ENCODE measurements around the gene AANAT.

AANAT gene

GRCh38 chr17:76468634-76469010 is 1.2 kb downstream of the AANAT start:
- no peak for DNase-seq (ENCODE audit: low spot score)

- DNase-seq (ENCODE audit: low spot score), result no peak
These were observed 1.9 kb downstream of the AANAT start for GRCh38 chr17:76469076-76469990.

DNA sequence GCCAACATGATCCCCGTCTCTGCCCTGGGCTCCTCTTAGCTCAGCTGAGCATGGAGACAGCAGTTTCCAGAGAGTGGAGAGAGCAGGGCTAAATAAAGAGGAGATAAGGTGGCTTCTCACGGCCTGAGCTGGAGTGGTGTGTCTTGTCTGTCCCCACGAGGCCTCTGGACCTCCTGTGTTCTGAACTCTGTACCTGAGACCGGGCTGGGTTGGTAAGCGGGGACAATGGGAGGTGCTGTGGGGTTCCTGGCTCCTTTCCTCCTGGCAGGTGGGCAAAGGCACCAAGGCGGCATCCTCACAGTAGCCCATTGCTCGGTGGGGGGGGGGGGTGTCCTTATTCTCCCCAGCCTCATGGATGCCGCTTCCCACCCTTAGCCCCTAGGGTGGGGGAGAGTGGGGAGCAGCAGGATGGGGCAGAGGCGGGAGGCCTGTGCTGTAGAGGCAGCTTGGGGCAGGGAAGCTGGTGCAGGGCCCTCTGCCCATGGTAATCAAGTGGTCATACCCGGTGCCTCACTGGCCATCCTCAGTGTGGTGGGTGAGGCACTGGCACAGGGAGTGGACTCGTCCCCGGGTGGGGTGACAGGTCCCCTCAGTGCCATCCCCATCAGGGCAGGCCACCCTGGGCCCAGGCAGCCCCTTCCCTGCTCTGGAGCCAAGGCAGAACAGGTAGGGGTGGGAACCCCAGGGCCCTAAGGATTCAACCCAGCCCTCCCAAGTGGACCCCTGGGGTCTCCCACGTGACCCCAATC is 2.8 kb downstream of the AANAT start:
- no peak for DNase-seq (ENCODE audit: low spot score)

DNA sequence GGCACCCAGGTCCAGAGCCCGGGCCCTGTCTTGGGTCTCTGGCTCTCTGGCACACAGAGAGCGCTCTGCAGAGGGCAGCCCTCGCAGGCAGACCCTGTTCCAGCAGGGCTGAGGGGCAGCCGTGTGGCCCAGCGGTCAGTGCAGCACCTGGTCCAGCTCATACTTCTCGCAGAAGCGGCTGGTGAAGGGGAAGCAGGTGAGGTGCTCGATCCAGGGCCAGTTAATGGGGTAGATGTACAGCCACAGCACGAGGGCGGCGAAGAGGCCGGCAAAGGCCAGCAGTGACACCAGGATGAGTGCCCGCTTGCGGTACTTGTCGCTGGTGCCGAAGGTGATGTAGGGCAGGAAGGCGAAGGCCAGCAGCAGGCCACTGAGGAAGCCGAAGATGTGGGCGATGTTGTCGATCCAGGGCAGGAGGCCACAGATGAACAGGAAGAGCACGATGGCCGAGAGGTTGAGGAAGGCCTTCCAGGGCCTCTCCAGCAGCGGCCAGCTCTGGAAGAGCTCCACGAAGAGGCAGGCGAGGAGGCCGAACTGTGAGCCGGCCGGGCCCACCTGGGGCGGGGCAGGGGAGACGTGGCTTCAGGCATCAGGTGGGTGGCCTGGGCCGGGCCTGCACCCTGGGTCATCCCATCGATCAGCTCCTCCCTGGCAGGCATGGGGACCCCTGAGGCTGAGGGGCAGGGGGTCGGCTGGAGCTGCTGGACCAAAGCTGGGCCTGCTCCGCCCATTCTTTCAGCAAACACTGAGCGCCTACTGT is 4.3 kb downstream of the AANAT start:
- DNase-seq (ENCODE audit: low spot score), result no peak

GRCh38 chr17:76472258-76472645 is 4.8 kb downstream of the AANAT start:
- DNase-seq (ENCODE audit: low spot score), result no peak

- no peak for DNase-seq (ENCODE audit: low spot score)
These were observed 5.3 kb downstream of the AANAT start for GRCh38 chr17:76472726-76473125.

GRCh38 chr17:76473541-76473985 is 6.2 kb downstream of the AANAT start:
- DNase-seq (ENCODE audit: low spot score), result no peak

- DNase-seq (ENCODE audit: low spot score), result no peak
These were observed 6.8 kb downstream of the AANAT start for GRCh38 chr17:76474238-76474637.

DNA sequence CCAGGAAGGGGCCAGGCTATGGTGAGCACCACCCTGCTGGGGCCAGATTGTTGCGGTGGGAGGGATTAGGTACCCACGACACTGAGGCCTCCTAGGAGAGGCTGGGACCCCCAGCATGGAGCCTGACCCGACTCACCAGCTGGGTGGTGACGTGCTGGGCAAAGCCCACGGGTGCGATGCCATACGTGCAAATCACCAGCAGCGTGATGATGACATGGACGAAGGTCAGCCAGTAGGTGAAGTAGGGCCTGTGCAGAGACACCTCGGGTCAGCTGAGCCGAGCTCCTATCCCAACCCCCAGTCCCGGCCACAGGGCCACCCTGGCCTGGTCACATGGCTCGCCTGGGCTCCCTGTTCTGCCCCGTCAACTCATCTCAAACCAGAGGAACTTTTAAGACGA is 7.5 kb downstream of the AANAT start:
- DNase-seq (ENCODE audit: low spot score), result no peak

DNA sequence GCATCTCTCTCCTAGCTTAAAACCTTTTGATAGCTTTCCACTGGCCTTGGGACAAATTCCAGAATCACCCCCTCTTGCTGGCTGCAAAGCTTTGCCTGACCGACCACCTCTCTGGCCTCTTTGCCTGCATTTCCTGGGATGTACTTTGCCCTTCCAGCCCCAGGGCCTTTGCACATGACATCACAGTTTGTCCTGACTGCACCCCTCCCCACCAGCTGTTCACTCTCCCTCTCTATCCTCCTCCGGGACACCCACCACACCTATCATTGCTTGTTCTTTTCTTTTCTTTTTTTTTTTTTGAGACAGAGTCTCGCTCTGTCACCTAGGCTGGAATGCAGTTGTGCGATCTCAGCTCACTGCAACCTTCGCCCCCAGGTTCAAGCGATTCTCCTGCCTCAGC is 7.9 kb downstream of the AANAT start:
- no peak for DNase-seq (ENCODE audit: low spot score)

DNA sequence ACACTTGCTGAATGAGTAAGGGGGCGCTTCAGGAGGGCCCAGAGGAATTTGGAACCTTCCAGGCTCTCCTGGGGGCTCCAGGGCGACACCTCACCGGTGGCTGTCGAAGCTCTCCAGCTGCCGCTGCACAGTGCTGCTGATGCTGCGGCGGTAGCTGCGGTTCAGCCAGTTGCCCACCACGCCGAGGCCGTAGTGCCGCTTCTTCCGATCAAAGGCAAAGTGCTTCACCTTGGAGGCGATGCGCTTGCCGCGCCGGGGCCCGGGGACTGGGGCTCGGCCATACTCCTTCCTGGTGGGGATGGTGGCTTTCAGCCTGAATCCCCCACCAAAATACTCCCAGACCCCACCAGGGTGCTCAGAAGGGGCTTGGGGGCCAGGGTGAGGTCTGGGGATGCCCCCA is 9.3 kb downstream of the AANAT start:
- no peak for DNase-seq (ENCODE audit: low spot score)

GRCh38 chr17:76477576-76477975 is 10.2 kb downstream of the AANAT start:
- DNase-seq (ENCODE audit: low spot score), result no peak

GRCh38 chr17:76478097-76478496 is 10.7 kb downstream of the AANAT start:
- DNase-seq (ENCODE audit: low spot score), result no peak

GRCh38 chr17:76478730-76479514 is 11.5 kb downstream of the AANAT start:
- DNase-seq (ENCODE audit: low spot score), result no peak

DNA sequence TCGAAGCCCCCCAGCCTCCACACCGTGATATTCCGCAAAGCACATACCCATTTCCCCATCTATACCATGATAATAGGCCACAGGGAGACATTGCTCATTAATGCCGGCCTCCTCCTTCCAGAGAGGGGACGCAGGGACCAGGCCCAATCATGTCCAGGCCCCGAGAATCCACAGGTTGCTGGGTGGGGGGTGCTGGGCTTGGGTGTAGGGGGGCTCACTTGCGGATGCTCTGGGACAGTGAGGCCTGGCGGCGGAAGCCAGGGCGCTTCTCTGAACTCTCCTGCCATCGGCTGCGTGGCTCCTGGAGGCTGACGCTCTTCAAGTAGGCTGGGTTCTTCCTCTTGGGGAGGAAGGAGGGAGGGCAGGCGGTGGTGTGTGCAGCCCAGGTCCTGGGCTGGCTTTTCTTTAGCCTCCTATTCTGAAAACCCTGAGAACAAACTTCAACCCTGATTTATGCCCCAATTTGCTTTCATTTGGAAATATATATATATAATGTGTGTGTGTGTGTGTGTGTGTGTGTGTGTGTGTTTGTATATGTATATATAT is 12.2 kb downstream of the AANAT start:
- no peak for DNase-seq (ENCODE audit: low spot score)

- DNase-seq (ENCODE audit: low spot score), result peak; percentile 68
These were observed 13.2 kb downstream of the AANAT start for GRCh38 chr17:76480632-76481031.

DNA sequence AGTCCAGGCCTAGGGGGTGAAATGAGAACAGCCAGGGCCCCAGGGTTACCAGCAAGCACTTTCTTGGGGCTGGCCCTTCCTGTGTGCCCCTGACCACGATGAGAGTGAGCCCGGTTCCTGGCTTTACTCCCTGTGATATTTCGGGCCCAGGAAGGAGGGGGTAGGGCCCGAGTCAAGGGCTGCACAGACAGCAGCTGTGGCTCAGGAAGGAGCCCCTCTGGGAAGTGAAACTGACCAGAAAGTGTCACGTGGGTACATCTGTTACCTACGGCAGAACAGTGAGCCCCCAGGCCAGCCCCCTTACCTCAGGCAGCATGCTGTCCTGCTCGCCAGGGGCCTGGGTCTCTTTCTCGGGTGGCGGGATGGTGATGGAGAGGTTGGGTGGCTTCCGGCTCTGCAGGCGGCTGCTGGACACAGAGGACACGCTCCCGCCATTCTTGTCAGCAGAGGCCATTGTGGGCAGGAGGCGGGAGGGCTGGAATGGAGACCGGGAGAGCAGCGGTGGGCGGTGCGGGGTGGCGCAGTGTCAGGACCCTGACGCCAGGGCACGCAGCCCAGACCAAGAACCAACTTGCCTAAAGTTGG is 13.8 kb downstream of the AANAT start:
- DNase-seq (ENCODE audit: low spot score), result peak; percentile 60

DNA sequence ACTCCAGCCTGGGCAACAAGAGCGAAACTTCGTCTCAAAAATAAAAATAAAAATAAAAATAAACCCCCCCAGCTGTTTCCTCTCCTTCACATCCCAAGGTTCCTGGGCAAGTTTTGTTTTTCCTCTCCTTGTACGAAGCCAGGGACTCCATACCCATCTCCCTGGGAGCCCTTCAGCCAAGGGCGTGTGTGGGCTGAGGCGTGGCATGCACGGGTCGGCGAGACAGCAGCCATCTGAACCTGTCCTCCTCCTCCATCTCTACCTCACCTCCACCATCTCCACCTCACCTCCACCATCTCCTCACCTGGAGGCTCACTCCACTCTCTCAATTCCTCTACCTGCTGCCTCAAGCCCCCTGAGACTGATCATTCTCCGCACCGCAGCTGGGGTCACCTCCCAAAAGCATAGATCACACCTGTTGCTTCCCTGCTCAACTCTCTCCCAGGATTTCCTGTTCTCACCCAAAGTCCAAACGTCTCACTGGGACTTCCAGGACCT is 16.9 kb downstream of the AANAT start:
- no peak for DNase-seq (ENCODE audit: low spot score)

DNA sequence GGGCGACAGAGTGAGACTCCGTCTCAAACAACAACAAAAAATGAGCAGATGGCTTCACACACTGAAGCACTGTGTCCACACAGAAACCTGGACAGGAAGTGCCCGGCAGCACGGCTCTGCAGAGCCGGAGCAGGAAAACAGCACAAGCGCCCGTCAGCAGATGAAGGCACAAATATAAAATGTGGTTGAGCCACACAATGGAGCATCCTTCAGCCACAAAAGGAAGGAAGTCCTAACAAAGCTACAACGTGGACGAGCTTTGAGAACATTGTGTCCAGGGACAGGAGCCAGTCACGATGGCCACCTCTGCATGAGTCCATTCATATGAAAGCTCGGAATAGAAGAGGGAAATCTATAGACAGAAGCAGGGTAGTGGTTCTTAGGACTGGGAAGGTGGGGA is 18.2 kb downstream of the AANAT start:
- DNase-seq (ENCODE audit: low spot score), result no peak

DNA sequence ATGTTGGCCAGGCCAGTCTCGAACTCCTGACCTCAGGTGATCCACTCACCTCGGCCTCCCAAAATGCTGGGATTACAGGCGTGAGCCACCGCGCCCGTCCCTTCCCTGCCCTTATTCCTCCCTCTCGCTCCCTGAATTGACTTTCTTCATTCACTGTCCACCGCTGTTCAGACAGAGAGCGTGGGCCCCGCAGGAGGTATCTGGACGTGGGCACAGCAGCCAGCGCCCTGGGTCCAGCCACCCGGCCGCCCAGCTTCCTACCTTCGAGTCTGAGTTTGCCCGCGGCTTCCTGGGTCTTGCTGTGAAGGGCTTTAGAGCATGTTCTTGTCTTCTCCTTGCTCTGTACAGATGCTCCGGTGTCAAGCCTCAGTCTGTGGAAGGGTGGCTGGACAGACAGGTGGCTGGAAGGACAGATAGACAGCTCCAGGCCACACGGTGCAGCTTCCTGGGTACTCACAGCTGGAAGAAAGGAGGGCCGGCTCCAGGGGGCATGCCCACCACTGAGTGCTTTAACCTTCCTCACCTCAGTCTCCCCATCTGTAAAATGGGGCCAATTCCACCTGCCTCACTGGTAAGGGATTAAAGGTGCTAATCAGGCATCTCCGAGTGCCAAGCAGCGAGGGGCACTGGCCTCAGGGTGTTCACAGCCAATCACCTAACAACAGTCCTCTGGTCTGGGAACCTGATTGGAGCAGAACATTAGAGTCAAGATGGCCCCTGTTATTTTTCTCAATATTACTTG is 20.2 kb downstream of the AANAT start:
- no peak for DNase-seq (ENCODE audit: low spot score)
